ENCODE results near the gene LRMDA.
"Not testable (repeated sequence)": the region's sequence is repeated elsewhere in the genome, so short reads cannot be mapped to it uniquely, and the experiment has no call there.

Gene LRMDA

GRCh38 chr10:75508239-75508813, 76.9 kb downstream of the LRMDA start:
- peak; percentile 26 for DNase-seq (ENCODE audit: low spot score)

GRCh38 chr10:75508814-75509306, 77.4 kb downstream of the LRMDA start:
- peak; percentile 40 for DNase-seq (ENCODE audit: low spot score)

- no peak for DNase-seq (ENCODE audit: low spot score)
Measured at GRCh38 chr10:75509706-75510105, 78.3 kb downstream of the LRMDA start.

- DNase-seq (ENCODE audit: low spot score) = no peak
Measured at GRCh38 chr10:75511011-75511410, 79.6 kb downstream of the LRMDA start.

GRCh38 chr10:75512203-75512933, 80.9 kb downstream of the LRMDA start:
- DNase-seq (ENCODE audit: low spot score) = peak; percentile 33

- DNase-seq (ENCODE audit: low spot score) = no peak
Measured at GRCh38 chr10:75513292-75513885, 82.0 kb downstream of the LRMDA start.

GRCh38 chr10:75514830-75515229, 83.4 kb downstream of the LRMDA start:
- DNase-seq (ENCODE audit: low spot score) = no peak

GRCh38 chr10:75516154-75516553, 84.7 kb downstream of the LRMDA start:
- not testable (repeated sequence) for DNase-seq (ENCODE audit: low spot score)

GRCh38 chr10:75519213-75519612, 87.8 kb downstream of the LRMDA start:
- DNase-seq (ENCODE audit: low spot score) = not testable (repeated sequence)

- not testable (repeated sequence) for DNase-seq (ENCODE audit: low spot score)
Measured at GRCh38 chr10:75521194-75521829, 89.9 kb downstream of the LRMDA start.

GRCh38 chr10:75525067-75525466, 93.6 kb downstream of the LRMDA start:
- DNase-seq (ENCODE audit: low spot score) = peak; percentile 27

- peak; percentile 72 for DNase-seq (ENCODE audit: low spot score)
Measured at GRCh38 chr10:75525646-75526045, 94.2 kb downstream of the LRMDA start.

- no peak for DNase-seq (ENCODE audit: low spot score)
Measured at GRCh38 chr10:75527542-75527941, 96.1 kb downstream of the LRMDA start.

- DNase-seq (ENCODE audit: low spot score) = no peak
Measured at GRCh38 chr10:75528392-75528791, 97.0 kb downstream of the LRMDA start.

- DNase-seq (ENCODE audit: low spot score) = peak; percentile 66
Measured at GRCh38 chr10:75530299-75530698, 98.9 kb downstream of the LRMDA start.

GRCh38 chr10:75531571-75532031, 100.2 kb downstream of the LRMDA start:
- DNase-seq (ENCODE audit: low spot score) = no peak

- DNase-seq (ENCODE audit: low spot score) = no peak
Measured at GRCh38 chr10:75532253-75532924, 101.0 kb downstream of the LRMDA start.

- no peak for DNase-seq (ENCODE audit: low spot score)
Measured at GRCh38 chr10:75538144-75538543, 106.7 kb downstream of the LRMDA start.

GRCh38 chr10:75538765-75539164, 107.3 kb downstream of the LRMDA start:
- DNase-seq (ENCODE audit: low spot score) = no peak

- DNase-seq (ENCODE audit: low spot score) = no peak
Measured at GRCh38 chr10:75540357-75540966, 109.0 kb downstream of the LRMDA start.

GRCh38 chr10:75540981-75541380, 109.6 kb downstream of the LRMDA start:
- DNase-seq (ENCODE audit: low spot score) = no peak

GRCh38 chr10:75541411-75541810, 110.0 kb downstream of the LRMDA start:
- DNase-seq (ENCODE audit: low spot score) = no peak

All from SW480 (cell line).